Kidney (tissue), 14 donors: ENCODE measurements around the gene SCN2B. TPM values are rescaled to one million over a fixed set of nuclear protein-coding genes. Genes with fewer than 3 reads are reported as not detected.

Experiments
- DNase-seq, 5 donors: peaks; one replicate each; pipeline ENCODE4 v3.0.0-alpha.2; 2013 to 2020
- FAIRE-seq: peaks from 2 replicates; lab custom pipeline; 2012; peaks lifted over from hg19 to GRCh38; lab: Jason Lieb, UNC
- H3K27ac ChIP-seq, 2 donors: one replicate each; pipeline ENCODE4 v1.7.0; 2013; ENCODE audit warnings: low read depth in 2 of 2, low read length in 2 of 2, inconsistent platforms in 1 of 2
- H3K27me3 ChIP-seq: one replicate; pipeline ENCODE4 v1.7.1; 2013; ENCODE audit warnings: low read length, inconsistent platforms; ENCODE audit not compliant: control insufficient read depth, insufficient read depth
- H3K36me3 ChIP-seq, 3 donors: one replicate each; pipeline versions ENCODE4 v1.7.0 to v1.7.1; 2013; ENCODE audit warnings: low read length in 3 of 3, control low read depth in 1 of 3, inconsistent platforms in 1 of 3; ENCODE audit not compliant: insufficient read depth in 3 of 3, control insufficient read depth in 2 of 3
- H3K4me1 ChIP-seq, 3 donors: one replicate each; pipeline versions ENCODE4 v1.7.0 to v1.7.1; 2013; ENCODE audit warnings: low read length in 3 of 3, inconsistent platforms in 1 of 3, low read depth in 1 of 3; ENCODE audit not compliant: control insufficient read depth in 2 of 3, insufficient read depth in 2 of 3
- H3K4me3 ChIP-seq, 3 donors: one replicate each; pipeline versions ENCODE4 v1.7.0 to v1.8.1; 2013; ENCODE audit warnings: low read length in 3 of 3, control low read depth in 1 of 3, inconsistent platforms in 1 of 3
- H3K9ac ChIP-seq, 3 donors: one replicate each; pipeline versions ENCODE4 v1.7.0 to v1.7.1; 2013; ENCODE audit warnings: low read length in 3 of 3, control low read depth in 1 of 3, inconsistent platforms in 1 of 3
- H3K9me3 ChIP-seq, 3 donors: one replicate each; pipeline versions ENCODE4 v1.7.0 to v1.7.1; 2013; ENCODE audit warnings: low read length in 3 of 3, control low read depth in 1 of 3, inconsistent platforms in 1 of 3; ENCODE audit not compliant: control insufficient read depth in 2 of 3, insufficient read depth in 1 of 3
- CTCF ChIP-seq: IDR thresholded peaks from 3 replicates; pipeline ENCODE4 v1.5.1; 2012; ENCODE audit warnings: mild to moderate bottlenecking, moderate library complexity, borderline replicate concordance; ENCODE audit not compliant: insufficient read depth; ENCODE audit errors: extremely low read depth
- intact Hi-C: fragments of 100-400 bp; cut with DNase I; formaldehyde crosslinking; loops from one replicate; pipeline ENCODE4 v1.11.1; 2022
- polyA plus RNA-seq: library from polyadenylated mRNA; stranded (reverse); fragments of 350-450 nt; fragmentation: Illumina TruSeq; extraction: RNeasy Lipid Tissue Mini Kit (QIAGEN cat#74804); gene quantifications from one replicate; pipeline ENCODE4 v1.2.3, GENCODE V29; 2014; ENCODE audit warnings: low read depth, low replicate concordance; ENCODE audit not compliant: insufficient read depth
- total RNA-seq: library from RNA; stranded (reverse); fragmentation: NEBNext Ultra II Directional; extraction: Animal tissue kit (Norgen Biotek cat#: 25700); gene quantifications from one replicate; pipeline ENCODE4 v1.2.1, GENCODE V29; 2021
- donor health status: control.
- donor health status: control.
- donor health status: control.
- donor health status: control.
- donor health status: control.
- donor health status: DM: yes; HTN: yes; CAD: no.
- donor health status: Normal renal cell carcinoma (clear cell type).

The SCN2B gene
- total and polyA plus RNA-seq, 2 donors from 2014 or later: 0.25 to 0.54 TPM

- no peaks in the 10 kb centered on the region for H3K9me3 ChIP-seq
- H3K4me3 ChIP-seq: no peak overlapping the region
- H3K4me1 ChIP-seq: no peaks in the 10 kb centered on the region
- H3K36me3 ChIP-seq: no peaks in the 10 kb centered on the region
- FAIRE-seq: no peak
- TF ChIP-seq CTCF: no peak
- no peak overlapping the region for H3K27ac ChIP-seq
- no peaks in the 10 kb centered on the region for H3K27me3 ChIP-seq
- no peak overlapping the region for H3K9ac ChIP-seq
- DNase-seq: no peak
- intact Hi-C loops: no loop called here
Measured at GRCh38 chr11:118126082-118126838, 50.2 kb downstream of the SCN2B start.

DNA sequence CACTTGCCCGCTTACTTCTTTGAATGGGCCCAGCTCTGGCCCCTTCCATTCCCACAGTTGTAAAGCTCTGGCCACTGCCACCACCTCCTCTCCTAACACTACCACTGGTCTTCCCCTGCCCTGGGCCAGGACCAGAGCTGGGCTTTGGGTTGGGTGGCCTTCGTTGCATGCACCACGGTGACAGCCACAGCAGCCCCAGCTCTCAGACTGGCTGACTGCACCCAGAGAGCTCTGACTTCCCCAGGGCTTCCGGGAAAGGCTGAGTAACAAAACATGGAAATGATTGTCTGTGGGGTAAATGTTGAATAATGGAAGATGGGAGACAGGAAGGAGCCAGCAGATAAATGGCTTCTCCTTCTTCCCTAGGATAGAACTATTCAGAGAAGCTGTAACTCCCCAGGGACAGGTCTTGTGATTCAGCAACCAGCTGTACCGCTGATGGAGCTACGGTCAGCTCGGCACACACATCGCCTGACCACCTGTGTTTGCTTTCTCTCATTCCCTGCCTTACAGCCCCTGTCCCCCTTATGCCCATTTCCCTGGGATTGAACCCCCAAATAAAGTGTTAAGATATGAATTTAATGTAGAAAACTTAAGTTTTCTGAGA is 51.4 kb downstream of the SCN2B start:
- intact Hi-C loops: no loop called here
- DNase-seq (no peak), FAIRE-seq (no peak)
- TF ChIP-seq CTCF: no peak
- Histone ChIP-seq H3K9me3 (no peaks in the 10 kb centered on the region), H3K27ac (no peak overlapping the region), H3K27me3 (no peaks in the 10 kb centered on the region), H3K36me3 (no peaks in the 10 kb centered on the region), H3K4me3 (no peak overlapping the region), H3K4me1 (no peaks in the 10 kb centered on the region), H3K9ac (no peak overlapping the region)

- H3K9ac ChIP-seq: no peak overlapping the region
- TF ChIP-seq CTCF: no peak
- no peak overlapping the region for H3K27ac ChIP-seq
- FAIRE-seq (no peak), DNase-seq (no peak)
- no peaks in the 10 kb centered on the region for H3K4me1 ChIP-seq
- intact Hi-C loops: no loop called here
- H3K36me3 ChIP-seq: no peaks in the 10 kb centered on the region
- H3K4me3 ChIP-seq: no peak overlapping the region
- no peaks in the 10 kb centered on the region for H3K9me3 ChIP-seq
- H3K27me3 ChIP-seq: no peaks in the 10 kb centered on the region
Measured at GRCh38 chr11:118120793-118121192, 55.6 kb downstream of the SCN2B start.
